ENCODE measurements around the gene PSD. TPM values are rescaled to one million over a fixed set of nuclear protein-coding genes. Genes with fewer than 3 reads are reported as not detected.
A peak's percentile ranks its signal among the peaks of the same experiment; 100 is the strongest.

The PSD gene
- total and polyA plus RNA-seq, 9 of the 15 experiments (the other 6 are each of a cell fraction or from before 2014, with no cell fraction given) = 0.11 to 1.7 (median 0.54) TPM; not detected in 2

- TF ChIP-seq, protein P1, sequence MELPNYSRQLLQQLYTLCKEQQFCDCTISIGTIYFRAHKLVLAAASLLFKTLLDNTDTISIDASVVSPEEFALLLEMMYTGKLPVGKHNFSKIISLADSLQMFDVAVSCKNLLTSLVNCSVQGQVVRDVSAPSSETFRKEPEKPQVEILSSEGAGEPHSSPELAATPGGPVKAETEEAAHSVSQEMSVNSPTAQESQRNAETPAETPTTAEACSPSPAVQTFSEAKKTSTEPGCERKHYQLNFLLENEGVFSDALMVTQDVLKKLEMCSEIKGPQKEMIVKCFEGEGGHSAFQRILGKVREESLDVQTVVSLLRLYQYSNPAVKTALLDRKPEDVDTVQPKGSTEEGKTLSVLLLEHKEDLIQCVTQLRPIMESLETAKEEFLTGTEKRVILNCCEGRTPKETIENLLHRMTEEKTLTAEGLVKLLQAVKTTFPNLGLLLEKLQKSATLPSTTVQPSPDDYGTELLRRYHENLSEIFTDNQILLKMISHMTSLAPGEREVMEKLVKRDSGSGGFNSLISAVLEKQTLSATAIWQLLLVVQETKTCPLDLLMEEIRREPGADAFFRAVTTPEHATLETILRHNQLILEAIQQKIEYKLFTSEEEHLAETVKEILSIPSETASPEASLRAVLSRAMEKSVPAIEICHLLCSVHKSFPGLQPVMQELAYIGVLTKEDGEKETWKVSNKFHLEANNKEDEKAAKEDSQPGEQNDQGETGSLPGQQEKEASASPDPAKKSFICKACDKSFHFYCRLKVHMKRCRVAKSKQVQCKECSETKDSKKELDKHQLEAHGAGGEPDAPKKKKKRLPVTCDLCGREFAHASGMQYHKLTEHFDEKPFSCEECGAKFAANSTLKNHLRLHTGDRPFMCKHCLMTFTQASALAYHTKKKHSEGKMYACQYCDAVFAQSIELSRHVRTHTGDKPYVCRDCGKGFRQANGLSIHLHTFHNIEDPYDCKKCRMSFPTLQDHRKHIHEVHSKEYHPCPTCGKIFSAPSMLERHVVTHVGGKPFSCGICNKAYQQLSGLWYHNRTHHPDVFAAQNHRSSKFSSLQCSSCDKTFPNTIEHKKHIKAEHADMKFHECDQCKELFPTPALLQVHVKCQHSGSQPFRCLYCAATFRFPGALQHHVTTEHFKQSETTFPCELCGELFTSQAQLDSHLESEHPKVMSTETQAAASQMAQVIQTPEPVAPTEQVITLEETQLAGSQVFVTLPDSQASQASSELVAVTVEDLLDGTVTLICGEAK (IDR thresholded peaks at IDR 0.05) = no peak
- TF ChIP-seq, protein P1 (CRISPR knock-in tag; IDR thresholded peaks at IDR 0.05) = no peak
- no peak for TF ChIP-seq PHF21A (IDR thresholded peaks at IDR 0.05; ENCODE audit: borderline replicate concordance, low read depth)
- no peak for TF ChIP-seq ZNF146 (CRISPR knock-in tag; IDR thresholded peaks at IDR 0.05; ENCODE audit: unreplicated experiment)
- no peak for TF ChIP-seq ZNF445 (CRISPR knock-in tag; IDR thresholded peaks at IDR 0.05; ENCODE audit: low read depth)
- TF ChIP-seq, protein P2, sequence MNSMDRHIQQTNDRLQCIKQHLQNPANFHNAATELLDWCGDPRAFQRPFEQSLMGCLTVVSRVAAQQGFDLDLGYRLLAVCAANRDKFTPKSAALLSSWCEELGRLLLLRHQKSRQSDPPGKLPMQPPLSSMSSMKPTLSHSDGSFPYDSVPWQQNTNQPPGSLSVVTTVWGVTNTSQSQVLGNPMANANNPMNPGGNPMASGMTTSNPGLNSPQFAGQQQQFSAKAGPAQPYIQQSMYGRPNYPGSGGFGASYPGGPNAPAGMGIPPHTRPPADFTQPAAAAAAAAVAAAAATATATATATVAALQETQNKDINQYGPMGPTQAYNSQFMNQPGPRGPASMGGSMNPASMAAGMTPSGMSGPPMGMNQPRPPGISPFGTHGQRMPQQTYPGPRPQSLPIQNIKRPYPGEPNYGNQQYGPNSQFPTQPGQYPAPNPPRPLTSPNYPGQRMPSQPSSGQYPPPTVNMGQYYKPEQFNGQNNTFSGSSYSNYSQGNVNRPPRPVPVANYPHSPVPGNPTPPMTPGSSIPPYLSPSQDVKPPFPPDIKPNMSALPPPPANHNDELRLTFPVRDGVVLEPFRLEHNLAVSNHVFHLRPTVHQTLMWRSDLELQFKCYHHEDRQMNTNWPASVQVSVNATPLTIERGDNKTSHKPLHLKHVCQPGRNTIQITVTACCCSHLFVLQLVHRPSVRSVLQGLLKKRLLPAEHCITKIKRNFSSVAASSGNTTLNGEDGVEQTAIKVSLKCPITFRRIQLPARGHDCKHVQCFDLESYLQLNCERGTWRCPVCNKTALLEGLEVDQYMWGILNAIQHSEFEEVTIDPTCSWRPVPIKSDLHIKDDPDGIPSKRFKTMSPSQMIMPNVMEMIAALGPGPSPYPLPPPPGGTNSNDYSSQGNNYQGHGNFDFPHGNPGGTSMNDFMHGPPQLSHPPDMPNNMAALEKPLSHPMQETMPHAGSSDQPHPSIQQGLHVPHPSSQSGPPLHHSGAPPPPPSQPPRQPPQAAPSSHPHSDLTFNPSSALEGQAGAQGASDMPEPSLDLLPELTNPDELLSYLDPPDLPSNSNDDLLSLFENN (IDR thresholded peaks at IDR 0.05; ENCODE audit: low read depth in 2 of 2, low read length in 2 of 2) = no peak
- TF ChIP-seq FOXA3 (CRISPR knock-in tag; conservative IDR thresholded peaks at IDR 0.05 in 1 of 2, IDR thresholded peaks at IDR 0.05 in 1 of 2) = 0 out of 4 replicates have a peak, but pooled peaks of 1 of the 2 experiments have one; percentile 54
- 0 out of 2 replicates have a peak, but pooled peaks have one; percentile 6 for TF ChIP-seq TFAP4 (CRISPR knock-in tag; IDR thresholded peaks at IDR 0.05; ENCODE audit: borderline replicate concordance)
- TF ChIP-seq LCOR (CRISPR knock-in tag; IDR thresholded peaks at IDR 0.05) = no peak
- no peak for TF ChIP-seq TCF7L2 (IDR thresholded peaks at IDR 0.05; ENCODE audit: low read depth, low read length)
- no peak for TF ChIP-seq ASH1L (IDR thresholded peaks at IDR 0.05; ENCODE audit: borderline replicate concordance, low read depth, partially characterized antibody)
- no peak for TF ChIP-seq MTF1 (CRISPR knock-in tag; IDR thresholded peaks at IDR 0.05; ENCODE audit: borderline replicate concordance)
- TF ChIP-seq CGGBP1 (CRISPR knock-in tag; IDR thresholded peaks at IDR 0.05) = no peak
Observed at GRCh38 chr10:102418622-102419268, at the start of gene PSD (continued).
